HFFc6 (cell line): Measurements from ENCODE around the gene SIL1. TPM values are rescaled to one million over a fixed set of nuclear protein-coding genes. Genes with fewer than 3 reads are reported as not detected.

Experiments used
- DNase-seq: peaks from one replicate; pipeline ENCODE4 v3.0.0-alpha.2; 2018
- H3K27ac Mint-ChIP-seq: 2 replicates; pipeline ENCODE4 v1.8.0; 2020; ENCODE audit warnings: mild to moderate bottlenecking, mixed read lengths
- H3K27me3 Mint-ChIP-seq: 2 replicates; pipeline ENCODE4 v1.8.0; 2021; ENCODE audit warnings: mild to moderate bottlenecking, moderate library complexity, mixed read lengths; ENCODE audit not compliant: insufficient read depth
- H3K36me3 Mint-ChIP-seq: 2 replicates; pipeline ENCODE4 v1.8.0; 2021; ENCODE audit warnings: low read depth, mixed read lengths
- H3K4me1 Mint-ChIP-seq: 2 replicates; pipeline ENCODE4 v1.8.0; 2020; ENCODE audit warnings: low read depth, mixed read lengths
- H3K4me3 Mint-ChIP-seq: 2 replicates; pipeline ENCODE4 v1.8.0; 2020; ENCODE audit warnings: mild to moderate bottlenecking, moderate library complexity, mixed read lengths
- H3K9me3 Mint-ChIP-seq: 2 replicates; pipeline ENCODE4 v1.8.0; 2020; ENCODE audit warnings: mild to moderate bottlenecking, mixed read lengths
- total RNA-seq, 6 experiments: library from RNA; stranded (reverse); fragmentation: NEBNext Ultra II Directional; extraction: Animal tissue kit (Norgen Biotek cat#: 25700); gene quantifications; 2 replicates in 1 of 6; 3 replicates in 5 of 6; pipeline ENCODE4 v1.2.3, GENCODE V29; 2021
- TF ChIP-seq, protein P1 (sequence below): fragments of 200-600 bp; sonication (generic); IDR thresholded peaks from 2 replicates; pipeline ENCODE4 v1.5.0; 2021; ENCODE audit warnings: antibody characterized with exemption, mild to moderate bottlenecking

Gene SIL1
- total RNA-seq, 6 experiments from 2014 or later, result 64.7 to 84.7 (median 78.7) TPM

GRCh38 chr5:139236479-139236878, 38.3 kb upstream of the SIL1 start:
- DNase-seq, result no peak
- Mint-ChIP-seq H3K9me3 (no peaks in the 10 kb centered on the region), H3K4me1 (peaks cover 6% of the 10 kb centered on the region), H3K36me3 (peaks cover 4% of the 10 kb centered on the region; the same call in 1 of the 2 replicates), H3K27me3 (peaks cover 17% of the 10 kb centered on the region), H3K4me3 (no peak overlapping the region), H3K27ac (no peak overlapping the region)
- TF ChIP-seq, protein P1, sequence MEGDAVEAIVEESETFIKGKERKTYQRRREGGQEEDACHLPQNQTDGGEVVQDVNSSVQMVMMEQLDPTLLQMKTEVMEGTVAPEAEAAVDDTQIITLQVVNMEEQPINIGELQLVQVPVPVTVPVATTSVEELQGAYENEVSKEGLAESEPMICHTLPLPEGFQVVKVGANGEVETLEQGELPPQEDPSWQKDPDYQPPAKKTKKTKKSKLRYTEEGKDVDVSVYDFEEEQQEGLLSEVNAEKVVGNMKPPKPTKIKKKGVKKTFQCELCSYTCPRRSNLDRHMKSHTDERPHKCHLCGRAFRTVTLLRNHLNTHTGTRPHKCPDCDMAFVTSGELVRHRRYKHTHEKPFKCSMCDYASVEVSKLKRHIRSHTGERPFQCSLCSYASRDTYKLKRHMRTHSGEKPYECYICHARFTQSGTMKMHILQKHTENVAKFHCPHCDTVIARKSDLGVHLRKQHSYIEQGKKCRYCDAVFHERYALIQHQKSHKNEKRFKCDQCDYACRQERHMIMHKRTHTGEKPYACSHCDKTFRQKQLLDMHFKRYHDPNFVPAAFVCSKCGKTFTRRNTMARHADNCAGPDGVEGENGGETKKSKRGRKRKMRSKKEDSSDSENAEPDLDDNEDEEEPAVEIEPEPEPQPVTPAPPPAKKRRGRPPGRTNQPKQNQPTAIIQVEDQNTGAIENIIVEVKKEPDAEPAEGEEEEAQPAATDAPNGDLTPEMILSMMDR, result no peak

DNA sequence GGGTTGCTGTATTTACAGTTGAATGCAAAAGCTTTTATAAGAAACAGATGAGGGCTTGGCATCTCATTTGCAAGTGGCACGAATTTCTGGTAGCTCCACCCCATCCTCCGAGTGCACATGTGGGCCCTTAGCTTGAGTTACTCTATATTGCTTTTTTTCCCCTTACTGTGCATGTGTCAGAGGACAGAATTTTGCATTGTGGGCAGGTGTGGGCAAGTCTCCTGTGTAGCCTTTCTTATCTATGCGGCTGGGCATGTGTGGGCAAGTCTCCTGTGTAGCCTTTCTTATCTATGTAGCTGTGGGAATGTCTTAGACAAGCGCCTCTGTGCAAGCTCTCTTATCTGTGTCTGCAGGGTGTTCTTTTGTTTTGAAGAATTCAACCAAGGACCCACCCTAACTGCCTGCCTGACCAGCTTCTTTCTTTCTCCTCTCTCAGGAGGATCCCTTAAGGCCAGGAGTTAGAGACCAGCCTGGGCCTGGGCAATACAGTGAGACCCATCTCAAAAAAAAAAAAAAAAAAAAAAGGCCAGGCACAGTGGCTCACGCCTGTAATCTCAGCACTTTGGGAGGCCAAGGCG, 34.1 kb upstream of the SIL1 start:
- H3K9me3 Mint-ChIP-seq, result no peaks in the 10 kb centered on the region
- TF ChIP-seq, protein P1, result no peak
- peaks cover 4% of the 10 kb centered on the region; the same call in 1 of the 2 replicates for H3K36me3 Mint-ChIP-seq
- no peak overlapping the region for H3K27ac Mint-ChIP-seq
- H3K4me3 Mint-ChIP-seq, result no peak overlapping the region
- H3K4me1 Mint-ChIP-seq, result peaks cover 6% of the 10 kb centered on the region
- DNase-seq, result no peak
- H3K27me3 Mint-ChIP-seq, result peaks cover 3% of the 10 kb centered on the region; the same call in 1 of the 2 replicates

DNA sequence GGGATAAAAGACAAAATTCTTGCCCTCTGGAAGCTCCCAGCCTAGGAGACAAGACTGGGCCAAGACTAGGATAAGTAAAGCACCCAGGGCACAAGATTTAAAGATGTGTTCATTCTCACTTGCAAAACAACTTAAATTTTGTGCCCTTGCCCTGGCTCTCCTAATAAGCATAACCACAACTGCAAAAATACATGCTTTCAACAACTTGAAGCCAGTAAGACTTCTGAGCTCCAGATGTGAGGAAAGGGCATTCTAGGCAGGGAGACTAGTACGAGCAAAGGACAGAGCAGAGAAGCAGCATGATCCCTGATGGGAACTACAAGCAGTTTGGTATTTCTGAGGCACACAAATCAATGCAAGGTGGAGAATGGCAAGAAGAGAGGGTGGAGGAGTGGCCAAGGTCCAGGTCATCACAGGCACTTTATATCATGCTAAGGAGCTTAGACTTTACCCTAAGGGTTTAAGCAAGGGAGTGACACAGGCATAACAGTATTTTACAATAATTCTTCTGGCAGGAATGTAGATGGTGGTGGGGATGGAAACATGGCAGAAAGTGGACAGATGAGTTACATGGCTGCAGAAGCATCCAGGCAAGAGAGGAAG, 30.1 kb upstream of the SIL1 start:
- Mint-ChIP-seq H3K4me3 (no peak overlapping the region), H3K27ac (no peak overlapping the region), H3K9me3 (no peaks in the 10 kb centered on the region), H3K4me1 (no peaks in the 10 kb centered on the region; the same call in 1 of the 2 replicates), H3K36me3 (no peaks in the 10 kb centered on the region), H3K27me3 (peaks cover 3% of the 10 kb centered on the region; the same call in 1 of the 2 replicates)
- no peak for DNase-seq
- TF ChIP-seq, protein P1, result no peak

- H3K27ac Mint-ChIP-seq, result no peak overlapping the region
- no peaks in the 10 kb centered on the region for H3K9me3 Mint-ChIP-seq
- no peaks in the 10 kb centered on the region; the same call in 1 of the 2 replicates for H3K4me1 Mint-ChIP-seq
- H3K27me3 Mint-ChIP-seq, result peaks cover 7% of the 10 kb centered on the region
- H3K4me3 Mint-ChIP-seq, result no peak overlapping the region
- H3K36me3 Mint-ChIP-seq, result no peaks in the 10 kb centered on the region
- TF ChIP-seq, protein P1, result no peak
- no peak for DNase-seq
Observed at GRCh38 chr5:139226131-139226530, 28.0 kb upstream of the SIL1 start.

- TF ChIP-seq, protein P1, result no peak
- peaks cover 3% of the 10 kb centered on the region for H3K27me3 Mint-ChIP-seq
- no peaks in the 10 kb centered on the region for H3K36me3 Mint-ChIP-seq
- no peak overlapping the region for H3K4me3 Mint-ChIP-seq
- DNase-seq, result no peak
- no peak overlapping the region for H3K27ac Mint-ChIP-seq
- H3K9me3 Mint-ChIP-seq, result no peaks in the 10 kb centered on the region
- no peaks in the 10 kb centered on the region; the same call in 1 of the 2 replicates for H3K4me1 Mint-ChIP-seq
Observed at GRCh38 chr5:139223481-139223880, 25.3 kb upstream of the SIL1 start.
